Body of pancreas (tissue), 4 donors: ENCODE results near the gene ACSL6. TPM values are rescaled to one million over a fixed set of nuclear protein-coding genes. Genes with fewer than 3 reads are reported as not detected.
A peak's percentile ranks its signal among the peaks of the same experiment; 100 is the strongest.

Experiments used
- ATAC-seq: fragments of 150-250 bp; one replicate; pipeline ENCODE4 v1.9.1; 2016
- DNase-seq, 4 donors: peaks; one replicate each; pipeline ENCODE4 v3.0.0-alpha.2; 2019
- H3K27ac ChIP-seq, 4 donors: fragments of 200-600 bp; sonication (generic); 1 replicate in 3 of 4; 2 replicates in 1 of 4; pipeline versions ENCODE4 v1.5.1 to v1.6.1; 2016 to 2019; ENCODE audit warnings: mild to moderate bottlenecking in 1 of 4, mixed read lengths in 1 of 4, moderate library complexity in 1 of 4
- H3K27me3 ChIP-seq, 2 donors: fragments of 200-600 bp; sonication (generic); one replicate each; pipeline ENCODE4 v1.6.0; 2016; ENCODE audit warnings: mild to moderate bottlenecking in 1 of 2
- H3K36me3 ChIP-seq, 2 donors: fragments of 200-600 bp; sonication (generic); replicated peaks in 1 of 2; 2 replicates each; pipeline ENCODE4 v1.5.1; 2016; ENCODE audit warnings: low read depth in 2 of 2; ENCODE audit not compliant: insufficient read depth in 1 of 2
- H3K4me1 ChIP-seq: fragments of 200-600 bp; sonication (generic); one replicate; pipeline ENCODE4 v1.6.0; 2016
- H3K4me3 ChIP-seq, 2 donors: fragments of 200-600 bp; sonication (generic); 1 replicate in 1 of 2; 2 replicates in 1 of 2; pipeline ENCODE4 v1.5.1; 2016 to 2019
- H3K9me3 ChIP-seq, 3 donors: fragments of 200-600 bp; sonication (generic); 1 replicate in 2 of 3; 2 replicates in 1 of 3; pipeline ENCODE4 v1.5.1; 2016
- POLR2A ChIP-seq, 3 donors: fragments of 450-650 bp; IDR thresholded peaks; one replicate each; pipeline ENCODE4 v1.6.1; 2016; ENCODE audit warnings: antibody characterized with exemption in 3 of 3, mild to moderate bottlenecking in 2 of 3
- WGBS, 2 donors: methylation state at CpG; one replicate each; pipeline ENCODE4 v1.1.5; 2017; 5-methylcytosine and 5-hydroxymethylcytosine counted together
- intact Hi-C: fragments of 100-400 bp; cut with DNase I; formaldehyde crosslinking; loops from one replicate; pipeline ENCODE4 v1.15.1; 2023
- total RNA-seq, 2 donors: library from RNA; depleted of rRNA; stranded (reverse); fragments of >200 nt; gene quantifications; one replicate each; pipeline ENCODE4 v1.1.0, GENCODE V29; 2016
- TF ChIP-seq, protein P1 (sequence below), 7 experiments: fragments of 450-650 bp in 4 of 7; fragments of 200-600 bp in 3 of 7; sonication (generic) in 3 of 7; IDR thresholded peaks; one replicate each; pipeline ENCODE4 v1.5.1; 2016 to 2019; ENCODE audit warnings: antibody characterized with exemption in 7 of 7

Gene ACSL6
- total RNA-seq, 2 donors from 2014 or later, result 2.0 to 2.1 TPM

DNA sequence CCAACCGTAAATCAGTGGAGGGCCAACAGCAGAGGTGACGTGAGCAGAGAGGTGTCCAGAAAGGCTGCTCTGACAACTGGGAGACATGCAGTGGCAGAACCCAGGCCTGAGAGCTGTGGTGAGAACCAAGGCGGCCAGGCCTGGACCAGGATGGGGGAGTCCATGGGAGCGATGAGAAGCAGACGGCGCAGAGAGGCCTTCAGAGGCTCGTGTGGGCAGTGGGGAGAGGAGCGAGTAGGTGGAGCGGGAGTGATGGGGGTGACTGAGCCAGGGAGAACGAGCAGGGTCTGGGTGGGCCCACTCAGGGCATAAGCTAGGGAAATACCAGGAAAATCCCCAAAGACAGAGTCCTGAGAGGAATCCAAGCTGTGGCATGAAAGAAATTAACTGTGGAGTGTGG lies 41.1 kb upstream of the ACSL6 start:
- ATAC-seq (no peak), DNase-seq (no peak)
- TF ChIP-seq, protein P1, sequence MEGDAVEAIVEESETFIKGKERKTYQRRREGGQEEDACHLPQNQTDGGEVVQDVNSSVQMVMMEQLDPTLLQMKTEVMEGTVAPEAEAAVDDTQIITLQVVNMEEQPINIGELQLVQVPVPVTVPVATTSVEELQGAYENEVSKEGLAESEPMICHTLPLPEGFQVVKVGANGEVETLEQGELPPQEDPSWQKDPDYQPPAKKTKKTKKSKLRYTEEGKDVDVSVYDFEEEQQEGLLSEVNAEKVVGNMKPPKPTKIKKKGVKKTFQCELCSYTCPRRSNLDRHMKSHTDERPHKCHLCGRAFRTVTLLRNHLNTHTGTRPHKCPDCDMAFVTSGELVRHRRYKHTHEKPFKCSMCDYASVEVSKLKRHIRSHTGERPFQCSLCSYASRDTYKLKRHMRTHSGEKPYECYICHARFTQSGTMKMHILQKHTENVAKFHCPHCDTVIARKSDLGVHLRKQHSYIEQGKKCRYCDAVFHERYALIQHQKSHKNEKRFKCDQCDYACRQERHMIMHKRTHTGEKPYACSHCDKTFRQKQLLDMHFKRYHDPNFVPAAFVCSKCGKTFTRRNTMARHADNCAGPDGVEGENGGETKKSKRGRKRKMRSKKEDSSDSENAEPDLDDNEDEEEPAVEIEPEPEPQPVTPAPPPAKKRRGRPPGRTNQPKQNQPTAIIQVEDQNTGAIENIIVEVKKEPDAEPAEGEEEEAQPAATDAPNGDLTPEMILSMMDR (IDR thresholded peaks at IDR 0.05), result no peak
- no peak for TF ChIP-seq POLR2A (IDR thresholded peaks at IDR 0.05)
- intact Hi-C loops, result no loop called here
- no peaks in the 10 kb centered on the region for H3K9me3 ChIP-seq
- no peak overlapping the region for H3K4me3 ChIP-seq
- no peak overlapping the region for H3K27ac ChIP-seq
- no peaks in the 10 kb centered on the region for H3K4me1 ChIP-seq
- WGBS, 2 donors, result 72 to 73% methylated on average over 10 of the region's 10 CpGs
- no peaks in the 10 kb centered on the region for H3K36me3 ChIP-seq
- H3K27me3 ChIP-seq, result no peaks in the 10 kb centered on the region

DNA sequence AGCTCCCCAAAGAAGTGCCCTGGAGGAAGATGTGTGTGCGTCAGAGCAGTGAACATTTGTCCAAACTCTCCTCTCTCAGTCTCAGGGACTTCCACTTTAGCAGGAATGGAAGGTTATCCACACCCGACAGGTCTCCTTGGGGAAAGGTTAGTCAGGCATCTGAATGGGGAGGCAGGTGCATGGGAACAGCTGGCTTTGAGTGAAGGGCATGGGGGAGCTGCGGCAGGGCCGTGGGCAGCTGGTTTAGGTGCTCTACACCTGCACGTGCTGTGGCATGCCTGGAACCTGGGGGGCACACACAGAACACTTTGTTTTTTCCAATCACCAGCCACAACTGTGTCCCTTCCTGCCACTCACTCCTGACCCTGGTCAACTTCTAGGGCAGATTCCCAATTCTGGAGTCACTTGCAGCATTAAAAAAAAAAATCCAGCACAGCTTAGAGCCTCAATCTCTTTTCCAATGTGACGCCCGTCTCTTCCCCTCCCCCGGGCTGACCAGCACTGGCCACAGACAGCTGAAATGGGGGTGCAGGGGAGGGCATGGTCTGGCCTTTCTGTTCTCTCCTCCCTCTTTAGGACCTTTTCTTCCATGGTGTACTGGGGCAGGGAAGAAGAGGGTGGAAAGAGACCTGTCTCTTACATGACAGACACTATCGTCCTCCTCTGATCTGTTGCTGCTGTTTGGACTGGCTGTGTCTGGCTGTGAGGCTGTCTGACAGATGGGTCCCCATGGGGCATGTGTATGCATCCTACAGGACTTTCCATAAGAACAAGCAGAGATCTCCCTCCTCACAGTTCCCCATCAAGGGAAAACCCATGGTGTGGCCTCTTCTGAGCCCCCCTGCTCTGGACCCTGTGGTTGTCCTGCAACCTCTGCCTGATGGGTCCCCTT lies 39.4 kb upstream of the ACSL6 start:
- intact Hi-C loops, result no loop called here
- H3K36me3 ChIP-seq, result no peaks in the 10 kb centered on the region
- H3K9me3 ChIP-seq, result no peaks in the 10 kb centered on the region
- H3K4me3 ChIP-seq, result no peak overlapping the region
- TF ChIP-seq POLR2A (IDR thresholded peaks at IDR 0.05), result no peak
- TF ChIP-seq, protein P1 (IDR thresholded peaks at IDR 0.05), result no peak
- no peaks in the 10 kb centered on the region for H3K4me1 ChIP-seq
- ATAC-seq (no peak), DNase-seq (no peak)
- no peaks in the 10 kb centered on the region for H3K27me3 ChIP-seq
- no peak overlapping the region for H3K27ac ChIP-seq
- whole genome bisulfite sequencing, 2 donors, result 70 to 72% methylated on average over 9 of the region's 9 CpGs

DNA sequence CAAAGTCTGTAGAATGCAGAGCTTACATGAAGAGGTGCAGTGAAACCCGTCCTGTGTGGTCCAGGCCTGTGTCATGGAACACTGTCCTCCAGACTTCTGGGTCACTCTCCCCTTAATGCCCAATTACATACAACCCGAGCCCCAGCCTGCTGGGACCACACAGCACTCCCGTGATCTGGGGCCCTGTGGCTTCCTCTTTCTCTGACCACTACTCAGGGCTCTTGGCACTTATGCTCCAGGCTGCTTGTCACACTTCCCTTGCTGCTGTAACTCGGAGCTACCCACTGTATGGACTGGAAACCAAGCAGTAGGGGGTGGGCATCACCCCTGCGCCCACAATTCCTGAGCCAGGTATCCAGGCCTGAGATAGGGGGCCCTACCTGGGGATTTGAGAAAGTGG lies 38.7 kb upstream of the ACSL6 start:
- Histone ChIP-seq H3K4me3 (no peak overlapping the region), H3K27ac (no peak overlapping the region), H3K36me3 (no peaks in the 10 kb centered on the region), H3K9me3 (no peaks in the 10 kb centered on the region), H3K4me1 (no peaks in the 10 kb centered on the region), H3K27me3 (no peaks in the 10 kb centered on the region)
- TF ChIP-seq, protein P1 (IDR thresholded peaks at IDR 0.05), result no peak
- no peak for TF ChIP-seq POLR2A (IDR thresholded peaks at IDR 0.05)
- intact Hi-C loops, result no loop called here
- WGBS, 2 donors, result 52 to 76% methylated on average over 5 of the region's 5 CpGs
- DNase-seq (peak in 1 of 4 donors; percentile 59), ATAC-seq (no peak)

DNA sequence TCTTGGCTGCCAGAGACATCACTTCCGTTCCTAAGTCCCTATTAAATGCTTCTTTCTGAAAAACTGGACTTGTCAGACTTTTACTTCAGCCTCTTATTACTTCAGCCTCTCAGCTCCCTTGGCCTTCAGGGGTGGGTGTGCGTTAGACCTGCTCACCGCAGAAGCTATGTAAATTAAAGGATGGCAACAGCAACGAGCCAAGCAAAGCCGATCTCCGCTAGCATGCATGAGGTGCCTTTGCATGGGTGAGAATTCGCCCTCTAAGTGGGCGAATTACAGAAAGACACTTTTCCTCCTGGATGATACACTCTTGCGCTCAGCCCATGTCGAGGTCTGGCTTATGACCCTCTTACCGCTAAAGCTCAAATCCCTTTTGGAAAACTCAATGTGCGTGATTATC lies 38.1 kb upstream of the ACSL6 start:
- ATAC-seq, result no peak

More for the DNA sequence above, 38.1 kb upstream of the ACSL6 start:
- WGBS, 2 donors, result 82 to 87% methylated on average over 12 of the region's 12 CpGs
- no peak for DNase-seq
- TF ChIP-seq, protein P1 (IDR thresholded peaks at IDR 0.05), result no peak
- TF ChIP-seq POLR2A (IDR thresholded peaks at IDR 0.05), result no peak
- no peaks in the 10 kb centered on the region for H3K4me1 ChIP-seq
- no peak overlapping the region for H3K4me3 ChIP-seq
- no peaks in the 10 kb centered on the region for H3K27me3 ChIP-seq
- no peaks in the 10 kb centered on the region for H3K9me3 ChIP-seq
- no peak overlapping the region for H3K27ac ChIP-seq
- H3K36me3 ChIP-seq, result no peaks in the 10 kb centered on the region
- intact Hi-C loops, result no loop called here
